Loucy (cell line): ENCODE results near the gene PAM.

ENCODE experiments used
- EZH2phosphoT487 ChIP-seq: fragments of 200-600 bp; IDR thresholded peaks from 2 replicates; pipeline ENCODE4 v1.6.1; 2018; ENCODE audit warnings: antibody characterized with exemption, mild to moderate bottlenecking, moderate library complexity, borderline replicate concordance
- TF ChIP-seq, protein P1 (sequence below): fragments of 200-600 bp; sonication (generic); conservative IDR thresholded peaks from 2 replicates; pipeline ENCODE4 v1.5.1; 2014; ENCODE audit warnings: mild to moderate bottlenecking, antibody characterized with exemption, low read length

DNA sequence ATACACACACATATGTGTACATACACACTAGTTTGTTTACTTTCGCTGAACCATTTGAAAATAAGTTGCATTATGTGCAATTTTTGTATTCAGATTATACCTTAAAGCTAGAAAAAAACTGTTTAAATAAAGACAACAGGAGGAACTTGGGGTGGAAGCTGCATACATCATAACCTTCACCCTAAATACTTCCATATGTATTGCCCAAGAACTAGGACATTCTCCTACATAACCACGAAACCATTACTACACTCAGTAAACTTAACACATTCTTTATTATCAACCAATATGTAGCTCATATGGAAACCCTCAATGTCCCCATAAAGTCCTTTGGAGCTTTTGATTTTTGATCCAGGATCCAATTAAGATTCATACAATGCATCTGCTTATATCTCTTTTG is 281.5 kb downstream of the PAM start:
- TF ChIP-seq, protein P1, sequence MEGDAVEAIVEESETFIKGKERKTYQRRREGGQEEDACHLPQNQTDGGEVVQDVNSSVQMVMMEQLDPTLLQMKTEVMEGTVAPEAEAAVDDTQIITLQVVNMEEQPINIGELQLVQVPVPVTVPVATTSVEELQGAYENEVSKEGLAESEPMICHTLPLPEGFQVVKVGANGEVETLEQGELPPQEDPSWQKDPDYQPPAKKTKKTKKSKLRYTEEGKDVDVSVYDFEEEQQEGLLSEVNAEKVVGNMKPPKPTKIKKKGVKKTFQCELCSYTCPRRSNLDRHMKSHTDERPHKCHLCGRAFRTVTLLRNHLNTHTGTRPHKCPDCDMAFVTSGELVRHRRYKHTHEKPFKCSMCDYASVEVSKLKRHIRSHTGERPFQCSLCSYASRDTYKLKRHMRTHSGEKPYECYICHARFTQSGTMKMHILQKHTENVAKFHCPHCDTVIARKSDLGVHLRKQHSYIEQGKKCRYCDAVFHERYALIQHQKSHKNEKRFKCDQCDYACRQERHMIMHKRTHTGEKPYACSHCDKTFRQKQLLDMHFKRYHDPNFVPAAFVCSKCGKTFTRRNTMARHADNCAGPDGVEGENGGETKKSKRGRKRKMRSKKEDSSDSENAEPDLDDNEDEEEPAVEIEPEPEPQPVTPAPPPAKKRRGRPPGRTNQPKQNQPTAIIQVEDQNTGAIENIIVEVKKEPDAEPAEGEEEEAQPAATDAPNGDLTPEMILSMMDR: no peak
- TF ChIP-seq EZH2phosphoT487: no peak
